Gastroesophageal sphincter (tissue), 2 donors: ENCODE results near the gene BMP2K.

Source experiments
- EP300 ChIP-seq: sonication (generic); formaldehyde crosslinking; IDR thresholded peaks from one replicate; pipeline ENCODE4 v1.6.1; 2017; ENCODE audit warnings: antibody characterized with exemption, mild to moderate bottlenecking
- POLR2AphosphoS5 ChIP-seq: sonication (generic); formaldehyde crosslinking; IDR thresholded peaks from one replicate; pipeline ENCODE4 v1.6.1; 2017; ENCODE audit warnings: antibody characterized with exemption

DNA sequence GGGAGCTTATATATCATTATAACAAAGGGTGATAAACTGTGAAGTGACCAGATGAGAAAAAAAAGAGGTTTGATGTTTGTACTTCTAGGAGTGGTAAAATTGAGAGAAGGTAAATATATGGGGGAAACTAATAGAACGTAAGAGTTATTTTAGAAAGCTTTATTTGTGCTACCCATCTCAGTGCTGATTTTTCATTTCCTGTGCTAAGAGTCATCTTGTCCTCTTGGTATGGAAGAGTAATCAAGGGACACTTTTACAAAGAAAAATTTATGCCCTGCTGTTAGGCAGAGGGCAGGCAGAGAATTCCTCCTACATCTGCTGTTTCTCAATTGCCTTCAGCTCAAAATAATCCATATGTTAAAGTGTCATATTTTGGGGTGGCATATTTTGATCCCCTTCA lies 49.6 kb upstream of the BMP2K start:
- TF ChIP-seq EP300 (no peak), POLR2AphosphoS5 (no peak)
